ENCODE data around the gene DISP1.

The DISP1 gene

DNA sequence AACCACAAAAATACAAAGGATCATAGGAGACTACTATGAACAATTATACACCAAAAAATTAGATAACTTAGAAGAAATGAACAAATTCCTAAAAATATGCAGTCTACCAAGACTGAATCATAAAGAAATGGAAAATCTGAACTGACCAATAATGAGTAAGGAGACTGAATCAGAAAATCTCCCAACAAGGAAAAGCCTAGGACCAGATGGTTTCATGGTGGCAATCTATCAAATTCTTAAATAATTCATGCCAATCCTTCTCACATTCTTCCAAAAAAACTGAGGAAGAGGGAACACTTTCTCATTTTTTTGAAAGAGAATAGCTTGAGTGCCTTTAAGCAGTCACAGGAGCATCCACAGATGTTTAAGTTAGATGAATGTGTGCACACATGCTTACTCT lies 31.8 kb upstream of the DISP1 start:
- no peaks in the 10 kb centered on the region for H3K9me3 ChIP-seq (ENCODE audit: control insufficient read depth, low read length)
- H3K4me2 ChIP-seq (ENCODE audit: low read length): no peak overlapping the region
- TF ChIP-seq, protein P1, sequence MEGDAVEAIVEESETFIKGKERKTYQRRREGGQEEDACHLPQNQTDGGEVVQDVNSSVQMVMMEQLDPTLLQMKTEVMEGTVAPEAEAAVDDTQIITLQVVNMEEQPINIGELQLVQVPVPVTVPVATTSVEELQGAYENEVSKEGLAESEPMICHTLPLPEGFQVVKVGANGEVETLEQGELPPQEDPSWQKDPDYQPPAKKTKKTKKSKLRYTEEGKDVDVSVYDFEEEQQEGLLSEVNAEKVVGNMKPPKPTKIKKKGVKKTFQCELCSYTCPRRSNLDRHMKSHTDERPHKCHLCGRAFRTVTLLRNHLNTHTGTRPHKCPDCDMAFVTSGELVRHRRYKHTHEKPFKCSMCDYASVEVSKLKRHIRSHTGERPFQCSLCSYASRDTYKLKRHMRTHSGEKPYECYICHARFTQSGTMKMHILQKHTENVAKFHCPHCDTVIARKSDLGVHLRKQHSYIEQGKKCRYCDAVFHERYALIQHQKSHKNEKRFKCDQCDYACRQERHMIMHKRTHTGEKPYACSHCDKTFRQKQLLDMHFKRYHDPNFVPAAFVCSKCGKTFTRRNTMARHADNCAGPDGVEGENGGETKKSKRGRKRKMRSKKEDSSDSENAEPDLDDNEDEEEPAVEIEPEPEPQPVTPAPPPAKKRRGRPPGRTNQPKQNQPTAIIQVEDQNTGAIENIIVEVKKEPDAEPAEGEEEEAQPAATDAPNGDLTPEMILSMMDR (IDR thresholded peaks at IDR 0.05): no peak
- H2AFZ ChIP-seq: no peak overlapping the region
- H3K36me3 ChIP-seq (ENCODE audit: control insufficient read depth, insufficient read depth, low read length): no peaks in the 10 kb centered on the region
- no peak overlapping the region for H3K9ac ChIP-seq
- H3K27me3 ChIP-seq (ENCODE audit: control insufficient read depth, insufficient read depth, low read length): no peaks in the 10 kb centered on the region
- H3K4me1 ChIP-seq: no peaks in the 10 kb centered on the region
- no peak overlapping the region for H3K4me3 ChIP-seq (ENCODE audit: low read depth, low read length)
- H3K79me2 ChIP-seq: no peaks in the 10 kb centered on the region
- H3K27ac ChIP-seq: no peak overlapping the region

GRCh38 chr1:222784371-222784770 lies 30.5 kb upstream of the DISP1 start:
- Histone ChIP-seq H3K36me3 (ENCODE audit: control insufficient read depth, insufficient read depth, low read length) (no peaks in the 10 kb centered on the region), H2AFZ (no peak overlapping the region), H3K79me2 (no peaks in the 10 kb centered on the region), H3K9me3 (ENCODE audit: control insufficient read depth, low read length) (no peaks in the 10 kb centered on the region), H3K4me1 (no peaks in the 10 kb centered on the region), H3K4me2 (ENCODE audit: low read length) (peak overlapping the region; percentile 45), H3K27ac (no peak overlapping the region), H3K27me3 (ENCODE audit: control insufficient read depth, insufficient read depth, low read length) (no peaks in the 10 kb centered on the region), H3K4me3 (ENCODE audit: low read depth, low read length) (peak overlapping the region; percentile 32), H3K9ac (no peak overlapping the region)
- TF ChIP-seq, protein P1 (IDR thresholded peaks at IDR 0.05): no peak

DNA sequence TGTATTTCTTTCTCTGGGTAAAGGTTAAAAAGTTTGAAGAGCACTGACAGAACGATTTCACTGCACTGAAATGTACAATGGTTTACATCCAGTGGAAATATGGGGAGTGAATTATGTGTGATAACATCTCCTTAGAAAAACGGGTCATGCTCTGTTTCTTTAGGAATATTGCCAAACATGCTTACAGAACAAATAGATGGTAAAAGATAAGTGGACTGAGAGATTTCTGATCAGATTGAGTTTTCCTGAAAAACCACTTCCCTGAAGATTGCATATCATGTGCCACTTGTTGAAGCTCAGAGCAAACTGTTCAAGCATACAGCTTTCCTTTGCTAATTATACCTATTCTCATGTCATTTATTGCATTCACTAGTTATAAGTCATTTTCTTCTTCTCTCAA lies 29.9 kb upstream of the DISP1 start:
- Histone ChIP-seq H3K36me3 (ENCODE audit: control insufficient read depth, insufficient read depth, low read length) (no peaks in the 10 kb centered on the region), H3K79me2 (no peaks in the 10 kb centered on the region), H2AFZ (no peak overlapping the region), H3K27me3 (ENCODE audit: control insufficient read depth, insufficient read depth, low read length) (no peaks in the 10 kb centered on the region), H3K4me1 (no peaks in the 10 kb centered on the region), H3K9ac (no peak overlapping the region), H3K27ac (no peak overlapping the region), H3K4me2 (ENCODE audit: low read length) (peak overlapping the region; percentile 45), H3K9me3 (ENCODE audit: control insufficient read depth, low read length) (no peaks in the 10 kb centered on the region), H3K4me3 (ENCODE audit: low read depth, low read length) (peak overlapping the region; percentile 32)
- TF ChIP-seq, protein P1 (IDR thresholded peaks at IDR 0.05): no peak

DNA sequence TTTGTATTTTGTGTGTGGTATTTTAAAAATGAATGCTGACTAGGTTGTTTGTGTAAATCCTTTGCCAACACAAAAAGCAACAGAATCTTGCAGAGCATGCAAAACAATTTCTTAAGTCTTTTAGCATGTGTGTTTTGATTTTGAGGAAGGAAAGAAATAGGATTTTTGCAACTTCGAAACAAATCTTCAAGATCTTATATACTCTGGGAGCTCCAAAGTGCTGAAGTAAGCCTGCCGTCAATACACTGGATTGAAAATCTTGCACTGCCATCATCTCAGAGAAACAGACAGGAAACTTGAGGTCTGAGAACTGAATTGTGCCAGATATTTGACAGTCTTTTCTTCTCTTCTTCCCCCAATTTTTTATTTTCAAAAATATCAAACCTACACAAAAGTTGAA lies 29.3 kb upstream of the DISP1 start:
- Histone ChIP-seq H3K4me1 (no peaks in the 10 kb centered on the region), H3K36me3 (ENCODE audit: control insufficient read depth, insufficient read depth, low read length) (no peaks in the 10 kb centered on the region), H3K79me2 (no peaks in the 10 kb centered on the region), H2AFZ (no peak overlapping the region), H3K27me3 (ENCODE audit: control insufficient read depth, insufficient read depth, low read length) (no peaks in the 10 kb centered on the region), H3K9ac (no peak overlapping the region), H3K4me2 (ENCODE audit: low read length) (peak overlapping the region; percentile 45), H3K27ac (no peak overlapping the region), H3K4me3 (ENCODE audit: low read depth, low read length) (no peak overlapping the region), H3K9me3 (ENCODE audit: control insufficient read depth, low read length) (no peaks in the 10 kb centered on the region)
- TF ChIP-seq, protein P1 (IDR thresholded peaks at IDR 0.05): no peak

- Histone ChIP-seq H3K9ac (no peak overlapping the region), H3K9me3 (ENCODE audit: control insufficient read depth, low read length) (no peaks in the 10 kb centered on the region), H3K4me3 (ENCODE audit: low read depth, low read length) (no peak overlapping the region), H3K36me3 (ENCODE audit: control insufficient read depth, insufficient read depth, low read length) (no peaks in the 10 kb centered on the region), H3K27me3 (ENCODE audit: control insufficient read depth, insufficient read depth, low read length) (no peaks in the 10 kb centered on the region), H3K27ac (no peak overlapping the region), H3K4me1 (no peaks in the 10 kb centered on the region), H2AFZ (no peak overlapping the region), H3K4me2 (ENCODE audit: low read length) (no peak overlapping the region), H3K79me2 (no peaks in the 10 kb centered on the region)
- TF ChIP-seq, protein P1 (IDR thresholded peaks at IDR 0.05): no peak
Measured at GRCh38 chr1:222786121-222786520, 28.7 kb upstream of the DISP1 start.

Data from parathyroid adenoma (tissue), 2 donors.